GM10266 (cell line): Measurements from ENCODE around the gene YARS2.

Experiments used
- DNase-seq: peaks from one replicate; pipeline ENCODE4 v3.0.0; 2012; ENCODE audit errors: extremely low spot score
- TF ChIP-seq, protein P1 (sequence below): IDR thresholded peaks from 2 replicates; pipeline ENCODE4 v1.5.1; 2012; ENCODE audit warnings: mild to moderate bottlenecking, low read depth; ENCODE audit not compliant: control insufficient read depth, insufficient read depth; ENCODE audit errors: missing control alignments

Gene YARS2

GRCh38 chr12:32770141-32770540, 14.4 kb upstream of the YARS2 start:
- TF ChIP-seq, protein P1, sequence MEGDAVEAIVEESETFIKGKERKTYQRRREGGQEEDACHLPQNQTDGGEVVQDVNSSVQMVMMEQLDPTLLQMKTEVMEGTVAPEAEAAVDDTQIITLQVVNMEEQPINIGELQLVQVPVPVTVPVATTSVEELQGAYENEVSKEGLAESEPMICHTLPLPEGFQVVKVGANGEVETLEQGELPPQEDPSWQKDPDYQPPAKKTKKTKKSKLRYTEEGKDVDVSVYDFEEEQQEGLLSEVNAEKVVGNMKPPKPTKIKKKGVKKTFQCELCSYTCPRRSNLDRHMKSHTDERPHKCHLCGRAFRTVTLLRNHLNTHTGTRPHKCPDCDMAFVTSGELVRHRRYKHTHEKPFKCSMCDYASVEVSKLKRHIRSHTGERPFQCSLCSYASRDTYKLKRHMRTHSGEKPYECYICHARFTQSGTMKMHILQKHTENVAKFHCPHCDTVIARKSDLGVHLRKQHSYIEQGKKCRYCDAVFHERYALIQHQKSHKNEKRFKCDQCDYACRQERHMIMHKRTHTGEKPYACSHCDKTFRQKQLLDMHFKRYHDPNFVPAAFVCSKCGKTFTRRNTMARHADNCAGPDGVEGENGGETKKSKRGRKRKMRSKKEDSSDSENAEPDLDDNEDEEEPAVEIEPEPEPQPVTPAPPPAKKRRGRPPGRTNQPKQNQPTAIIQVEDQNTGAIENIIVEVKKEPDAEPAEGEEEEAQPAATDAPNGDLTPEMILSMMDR: no peak
- no peak for DNase-seq

DNA sequence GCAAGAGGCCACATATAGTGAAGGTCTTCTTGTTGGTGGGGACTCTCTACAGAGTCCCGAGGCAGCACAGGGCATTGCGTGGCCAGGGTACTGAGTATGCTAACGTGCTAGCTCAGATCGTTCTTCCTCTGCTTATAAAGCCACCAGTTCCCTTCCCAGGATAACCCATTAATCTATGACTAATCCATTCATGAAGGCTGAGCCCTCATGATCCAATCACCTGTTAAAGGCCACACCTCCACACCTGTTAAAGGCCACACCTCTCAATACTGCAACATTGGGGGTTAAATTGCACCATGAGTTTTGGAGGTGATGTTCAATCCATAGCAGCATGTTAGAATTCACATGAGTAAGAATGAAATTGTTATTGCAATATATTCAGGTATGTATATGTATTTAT, 12.8 kb upstream of the YARS2 start:
- TF ChIP-seq, protein P1: no peak
- no peak for DNase-seq

DNA sequence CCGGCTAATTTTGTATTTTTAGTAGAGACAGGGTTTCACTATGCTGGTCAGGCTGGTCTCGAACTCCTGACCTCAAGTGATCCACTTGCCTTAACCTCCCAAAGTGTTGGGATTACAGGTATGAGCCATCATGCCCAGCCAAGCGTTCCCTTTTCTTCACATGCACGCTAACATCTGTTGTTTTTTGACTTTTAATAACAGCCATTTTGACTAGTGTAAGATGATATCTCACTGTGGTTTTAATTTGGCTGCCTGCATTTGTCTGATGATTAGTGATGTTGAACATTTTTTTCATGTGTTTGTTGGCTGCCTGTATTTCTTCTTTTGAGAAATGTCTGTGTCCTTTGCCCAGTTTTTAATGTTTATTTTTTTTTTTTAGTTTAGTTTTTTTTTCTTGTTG, 10.2 kb upstream of the YARS2 start:
- no peak for DNase-seq
- TF ChIP-seq, protein P1: no peak

GRCh38 chr12:32761716-32762115, 6.0 kb upstream of the YARS2 start:
- TF ChIP-seq, protein P1: no peak
- no peak for DNase-seq

GRCh38 chr12:32757157-32757556, 1.5 kb upstream of the YARS2 start:
- TF ChIP-seq, protein P1: no peak
- no peak for DNase-seq

DNA sequence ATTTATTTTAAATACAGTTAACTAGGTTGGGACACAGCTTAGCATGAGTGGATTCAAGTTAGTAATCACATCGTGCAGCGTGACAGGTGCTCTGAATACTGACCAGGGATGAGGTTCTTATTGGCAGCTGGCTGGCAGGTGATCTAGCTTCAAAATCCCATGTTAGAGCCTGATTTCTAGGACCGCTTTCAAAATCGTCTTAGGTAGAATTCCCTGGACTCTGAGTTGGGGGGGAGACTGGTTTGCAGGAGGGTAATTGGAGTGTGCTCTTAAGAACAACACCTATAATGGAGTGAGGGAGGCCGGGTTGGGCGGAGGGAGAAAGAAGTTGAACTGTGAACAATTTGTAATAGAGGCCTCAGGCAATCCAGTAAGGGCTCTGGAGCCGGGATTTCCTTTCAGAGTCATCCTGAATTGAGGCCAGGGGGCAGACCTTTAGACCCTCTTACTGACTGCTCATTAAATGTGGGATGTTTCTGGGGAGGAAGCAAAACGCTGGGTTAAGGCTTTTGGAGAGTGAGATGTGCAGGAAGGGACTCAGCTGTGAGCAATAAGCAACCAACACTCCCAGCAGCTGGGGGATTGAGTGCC, 874 bp upstream of the YARS2 start:
- no peak for DNase-seq
- TF ChIP-seq, protein P1: no peak

DNA sequence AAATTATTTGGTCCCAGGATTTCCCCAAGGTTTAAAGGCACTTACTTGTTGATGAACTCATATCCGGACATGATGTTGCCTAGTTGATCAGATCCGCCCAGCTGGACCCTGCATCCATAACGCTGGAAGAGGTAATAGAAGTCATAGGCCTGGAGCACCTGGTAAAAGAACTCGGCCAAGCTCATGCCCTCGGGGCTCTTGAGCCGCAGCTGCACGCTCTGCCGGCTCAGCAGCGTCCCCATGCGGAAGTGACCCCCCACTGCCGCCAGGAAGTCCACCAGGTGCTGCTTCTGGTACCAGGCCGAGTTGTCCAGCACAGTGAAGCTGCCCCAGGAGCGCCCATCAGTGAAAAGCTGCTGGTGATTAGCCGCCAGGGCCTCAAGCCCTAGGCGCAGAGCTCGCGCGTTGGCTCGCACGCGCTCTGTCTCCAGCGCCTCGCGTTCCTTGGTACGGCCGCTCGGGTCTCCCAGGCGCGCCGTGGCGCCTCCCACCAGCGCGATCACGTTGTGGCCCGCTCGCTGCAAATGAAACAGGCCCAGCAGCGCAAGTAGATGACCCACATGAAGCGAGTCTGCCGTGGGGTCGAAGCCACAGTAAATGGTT, 545 bp downstream of the YARS2 start:
- DNase-seq: peak; percentile 62
- TF ChIP-seq, protein P1: peak; percentile 94
